ENCODE results near the gene CAPN1.

DNA sequence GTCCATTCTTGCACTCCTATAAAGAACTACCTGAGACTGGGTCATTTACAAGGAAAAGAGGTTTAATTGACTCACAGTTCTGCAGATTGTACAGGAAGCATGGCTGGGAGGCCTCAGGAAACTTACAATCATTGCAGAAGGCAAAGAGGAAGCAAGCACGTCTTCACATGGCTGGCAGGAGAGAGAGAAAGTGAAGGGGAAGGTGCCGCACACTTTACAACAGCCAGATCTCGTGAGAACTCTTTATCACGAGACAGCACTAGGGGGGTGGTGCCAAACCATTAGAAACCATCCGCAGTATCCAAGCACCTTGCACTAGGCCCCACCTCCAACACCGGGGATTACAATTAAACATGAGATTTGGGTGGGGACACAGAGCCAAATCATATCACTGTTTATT, 60.7 kb downstream of the CAPN1 start:
- TF ChIP-seq EZH2phosphoT487 (IDR thresholded peaks at IDR 0.05; ENCODE audit: insufficient read depth, low read depth) (no peak), EZH2 (IDR thresholded peaks at IDR 0.05; ENCODE audit: insufficient read depth, poor library complexity, severe bottlenecking) (no peak)
